HepG2 (cell line): ENCODE measurements around the gene RBM34. TPM values are rescaled to one million over a fixed set of nuclear protein-coding genes. Genes with fewer than 3 reads are reported as not detected.
A peak's percentile ranks its signal among the peaks of the same experiment; 100 is the strongest.

Source experiments
- AGO2 ChIP-seq: fragments of 200-400 bp; formaldehyde crosslinking; optimal IDR thresholded peaks from 2 replicates; pipeline ENCODE3; 2017; ENCODE audit warnings: mild to moderate bottlenecking, low read depth, low read length, moderate library complexity
- AKAP8 ChIP-seq: sonication (generic); formaldehyde crosslinking; IDR thresholded peaks from 2 replicates; pipeline ENCODE4 v1.5.1; 2020; ENCODE audit warnings: mild to moderate bottlenecking, missing genetic modification reagents
- BCL6 ChIP-seq: IDR thresholded peaks from 2 replicates; pipeline ENCODE4 v1.6.1; 2016; ENCODE audit warnings: missing genetic modification reagents, missing compliant biosample characterization
- DPF2 ChIP-seq: sonication (generic); formaldehyde crosslinking; IDR thresholded peaks from 2 replicates; pipeline ENCODE4 v1.4.0; 2020; ENCODE audit warnings: mild to moderate bottlenecking, low read depth, missing genetic modification reagents, borderline replicate concordance
- EHMT2 ChIP-seq: fragments of 200-600 bp; sonication (generic); IDR thresholded peaks from 2 replicates; pipeline ENCODE4 v1.7.0; 2017; ENCODE audit warnings: antibody characterized with exemption, low read depth, low read length, borderline replicate concordance
- EP300 ChIP-seq, 3 experiments: sonication (generic) in 1 of 3; formaldehyde crosslinking in 1 of 3; IDR thresholded peaks; 2 replicates each; pipeline versions ENCODE4 v1.5.1 to v1.6.1; 2011 to 2020; ENCODE audit warnings: low read depth in 2 of 3, low read length in 2 of 3, borderline replicate concordance in 1 of 3, improper control_type of control experiment in 1 of 3, mild to moderate bottlenecking in 1 of 3, missing genetic modification reagents in 1 of 3, moderate library complexity in 1 of 3
- KDM2A ChIP-seq: sonication (generic); formaldehyde crosslinking; IDR thresholded peaks from 2 replicates; pipeline ENCODE4 v1.4.0; 2020; ENCODE audit warnings: low read depth, missing genetic modification reagents, borderline replicate concordance
- MEIS2 ChIP-seq: sonication (generic); formaldehyde crosslinking; IDR thresholded peaks from 2 replicates; pipeline ENCODE4 v1.9.0; 2021; ENCODE audit warnings: mild to moderate bottlenecking, missing genetic modification reagents
- NFATC3 ChIP-seq: sonication (generic); formaldehyde crosslinking; IDR thresholded peaks from 2 replicates; pipeline ENCODE4 v1.5.1; 2020; ENCODE audit warnings: mild to moderate bottlenecking, missing genetic modification reagents
- NFE2 ChIP-seq: sonication (generic); formaldehyde crosslinking; IDR thresholded peaks from 2 replicates; pipeline ENCODE4 v1.4.0; 2020; ENCODE audit warnings: missing genetic modification reagents
- NR2F1 ChIP-seq, 2 experiments: fragments of 450-650 bp in 1 of 2; formaldehyde crosslinking in 1 of 2; IDR thresholded peaks; 2 replicates each; pipeline versions ENCODE4 v1.5.0 to v1.6.1; 2016 to 2020; ENCODE audit warnings: mild to moderate bottlenecking in 1 of 2, missing compliant biosample characterization in 1 of 2, missing genetic modification reagents in 1 of 2, moderate library complexity in 1 of 2
- NRL ChIP-seq: sonication (generic); formaldehyde crosslinking; IDR thresholded peaks from 2 replicates; pipeline ENCODE4 v1.5.0; 2020; ENCODE audit warnings: missing genetic modification reagents, mild to moderate bottlenecking, moderate library complexity, borderline replicate concordance
- POLR2A ChIP-seq, 2 experiments: IDR thresholded peaks; 2 replicates each; pipeline ENCODE4 v1.6.1; 2011; ENCODE audit warnings: low read depth in 2 of 2, low read length in 2 of 2, mild to moderate bottlenecking in 1 of 2, moderate library complexity in 1 of 2; ENCODE audit not compliant: insufficient read depth in 1 of 2
- RELA ChIP-seq: sonication (generic); formaldehyde crosslinking; IDR thresholded peaks from 2 replicates; pipeline ENCODE4 v1.4.0; 2020; ENCODE audit warnings: missing genetic modification reagents
- RORA ChIP-seq: sonication (generic); formaldehyde crosslinking; IDR thresholded peaks from 2 replicates; pipeline ENCODE4 v1.5.0; 2020; ENCODE audit warnings: mild to moderate bottlenecking, missing genetic modification reagents, moderate library complexity
- SMYD3 ChIP-seq: sonication (generic); formaldehyde crosslinking; IDR thresholded peaks from 2 replicates; pipeline ENCODE4 v1.8.1; 2023; ENCODE audit warnings: mild to moderate bottlenecking, missing genetic modification reagents
- TCF12 ChIP-seq, 2 experiments: fragments of 450-650 bp in 1 of 2; sonication (generic) in 1 of 2; formaldehyde crosslinking in 1 of 2; IDR thresholded peaks; 2 replicates each; pipeline versions ENCODE4 v1.6.1 to v1.8.0; 2017 to 2022; ENCODE audit warnings: antibody characterized with exemption in 1 of 2, mild to moderate bottlenecking in 1 of 2, missing genetic modification reagents in 1 of 2, moderate library complexity in 1 of 2
- TOPORS ChIP-seq: sonication (generic); formaldehyde crosslinking; IDR thresholded peaks from 2 replicates; pipeline ENCODE4 v1.8.0; 2023; ENCODE audit warnings: mild to moderate bottlenecking, missing genetic modification reagents
- ZBTB20 ChIP-seq: sonication (generic); formaldehyde crosslinking; IDR thresholded peaks from 2 replicates; pipeline ENCODE4 v1.8.1; 2023; ENCODE audit warnings: missing genetic modification reagents, low read depth, mild to moderate bottlenecking, borderline replicate concordance
- ZNF234 ChIP-seq: sonication (generic); formaldehyde crosslinking; conservative IDR thresholded peaks from 2 replicates; pipeline ENCODE4 v1.5.1; 2020; ENCODE audit warnings: mild to moderate bottlenecking, missing genetic modification reagents
- ZNF331 ChIP-seq: sonication (generic); formaldehyde crosslinking; IDR thresholded peaks from 2 replicates; pipeline ENCODE4 v1.4.0; 2020; ENCODE audit warnings: missing genetic modification reagents
- ZNF510 ChIP-seq: sonication (generic); formaldehyde crosslinking; IDR thresholded peaks from 2 replicates; pipeline ENCODE4 v1.4.0; 2020; ENCODE audit warnings: low read depth, mild to moderate bottlenecking, missing genetic modification reagents
- ZNF678 ChIP-seq: sonication (generic); formaldehyde crosslinking; IDR thresholded peaks from 2 replicates; pipeline ENCODE4 v1.4.0; 2020; ENCODE audit warnings: mild to moderate bottlenecking, missing genetic modification reagents
- ZNF7 ChIP-seq: IDR thresholded peaks from 2 replicates; pipeline ENCODE4 v1.6.1; 2016; ENCODE audit warnings: missing biosample characterization, missing genetic modification reagents
- ZNF713 ChIP-seq: sonication (generic); formaldehyde crosslinking; IDR thresholded peaks from 2 replicates; pipeline ENCODE4 v1.4.0; 2020; ENCODE audit warnings: mild to moderate bottlenecking, missing genetic modification reagents
- ZNF746 ChIP-seq: sonication (generic); formaldehyde crosslinking; IDR thresholded peaks from 2 replicates; pipeline ENCODE4 v1.8.0; 2022; ENCODE audit warnings: mild to moderate bottlenecking, missing genetic modification reagents
- polyA plus RNA-seq, 8 experiments: library from polyadenylated mRNA; depleted of rRNA in 3 of 8; stranded (reverse) in 7 of 8; unstranded in 1 of 8; fragments of >200 nt; fragmentation: Illumina TruSeq in 4 of 8; extraction: Trizol in 4 of 8; gene quantifications; 2 replicates each; pipeline versions ENCODE4 v1.2.1 to v1.2.3, GENCODE V29; 2011 to 2016; ENCODE audit warnings: low read depth in 4 of 8, missing spikeins in 1 of 8, mixed read lengths in 1 of 8; ENCODE audit not compliant: insufficient read depth in 1 of 8
- total RNA-seq, 5 experiments: library from RNA; depleted of rRNA; stranded (reverse); fragments of >200 nt; fragmentation: Illumina TruSeq; extraction: Trizol; gene quantifications; 2 replicates each; pipeline ENCODE4 v1.2.3, GENCODE V29; 2016; ENCODE audit warnings: low read depth in 1 of 5
- TF ChIP-seq, protein P1 (sequence below): sonication (generic); formaldehyde crosslinking; IDR thresholded peaks from 2 replicates; pipeline ENCODE4 v1.4.0; 2020; ENCODE audit warnings: missing genetic modification reagents
- TF ChIP-seq, protein P2 (sequence below): IDR thresholded peaks from 2 replicates; pipeline ENCODE4 v1.6.1; 2016; ENCODE audit warnings: mild to moderate bottlenecking

The RBM34 gene
- total and polyA plus RNA-seq, 2 of the 13 experiments (the other 11 are each of a cell fraction or from before 2014, with no cell fraction given) = 34.7 to 73.0 TPM

DNA sequence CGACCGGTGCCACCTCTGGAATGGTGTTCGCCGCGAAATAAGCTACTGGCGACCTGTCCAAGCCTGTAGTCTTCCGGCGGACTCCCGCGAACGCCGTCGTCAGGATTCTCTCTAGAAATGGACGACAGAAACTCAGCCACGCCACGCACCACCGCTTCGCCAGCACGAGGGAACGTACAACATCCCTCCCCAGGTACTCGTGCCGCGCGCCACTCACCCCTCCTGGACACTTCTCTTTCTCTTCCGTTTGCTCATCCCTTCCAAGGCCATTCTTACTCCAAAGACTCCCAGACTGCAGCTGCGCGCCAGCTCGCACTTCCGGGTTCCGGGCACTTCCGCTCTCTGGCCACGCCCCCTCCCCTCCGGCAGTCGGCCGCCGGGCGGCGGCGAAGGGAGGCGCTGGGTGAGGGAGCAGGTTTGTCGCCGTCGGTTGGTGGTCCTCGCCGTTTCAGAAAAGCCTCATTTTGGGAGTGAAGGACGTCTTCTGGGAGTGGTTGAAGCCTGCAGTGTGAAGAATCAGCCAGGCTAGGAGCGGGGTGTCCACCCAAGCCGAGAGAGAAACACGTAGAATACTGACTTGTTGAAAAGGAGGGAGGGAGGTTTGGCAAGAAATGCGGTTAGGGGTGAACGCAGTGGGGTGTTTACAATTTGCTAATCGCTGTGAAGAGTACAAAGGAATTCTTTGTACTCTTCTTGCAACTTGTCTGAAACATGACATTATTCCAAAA lies at the start of gene RBM34 (continued):
- 0 out of 2 replicates have a peak, but pooled peaks have one; percentile 44 for TF ChIP-seq SMYD3 (CRISPR knock-in tag)
- no peak for TF ChIP-seq ZNF7 (CRISPR knock-in tag)
- no peak for TF ChIP-seq TCF12 (IDR thresholded peaks at IDR 0.05)
- no peak for TF ChIP-seq TCF12 (CRISPR knock-in tag; IDR thresholded peaks at IDR 0.05)
- no peak for TF ChIP-seq ZNF713 (CRISPR knock-in tag)
- TF ChIP-seq, protein P1, sequence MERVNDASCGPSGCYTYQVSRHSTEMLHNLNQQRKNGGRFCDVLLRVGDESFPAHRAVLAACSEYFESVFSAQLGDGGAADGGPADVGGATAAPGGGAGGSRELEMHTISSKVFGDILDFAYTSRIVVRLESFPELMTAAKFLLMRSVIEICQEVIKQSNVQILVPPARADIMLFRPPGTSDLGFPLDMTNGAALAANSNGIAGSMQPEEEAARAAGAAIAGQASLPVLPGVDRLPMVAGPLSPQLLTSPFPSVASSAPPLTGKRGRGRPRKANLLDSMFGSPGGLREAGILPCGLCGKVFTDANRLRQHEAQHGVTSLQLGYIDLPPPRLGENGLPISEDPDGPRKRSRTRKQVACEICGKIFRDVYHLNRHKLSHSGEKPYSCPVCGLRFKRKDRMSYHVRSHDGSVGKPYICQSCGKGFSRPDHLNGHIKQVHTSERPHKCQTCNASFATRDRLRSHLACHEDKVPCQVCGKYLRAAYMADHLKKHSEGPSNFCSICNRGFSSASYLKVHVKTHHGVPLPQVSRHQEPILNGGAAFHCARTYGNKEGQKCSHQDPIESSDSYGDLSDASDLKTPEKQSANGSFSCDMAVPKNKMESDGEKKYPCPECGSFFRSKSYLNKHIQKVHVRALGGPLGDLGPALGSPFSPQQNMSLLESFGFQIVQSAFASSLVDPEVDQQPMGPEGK (CRISPR knock-in tag) = peak; percentile 65; the same call in 1 of the 2 replicates
- TF ChIP-seq AKAP8 (CRISPR knock-in tag) = 0 out of 2 replicates have a peak, but pooled peaks have one; percentile 52
- TF ChIP-seq, protein P2, sequence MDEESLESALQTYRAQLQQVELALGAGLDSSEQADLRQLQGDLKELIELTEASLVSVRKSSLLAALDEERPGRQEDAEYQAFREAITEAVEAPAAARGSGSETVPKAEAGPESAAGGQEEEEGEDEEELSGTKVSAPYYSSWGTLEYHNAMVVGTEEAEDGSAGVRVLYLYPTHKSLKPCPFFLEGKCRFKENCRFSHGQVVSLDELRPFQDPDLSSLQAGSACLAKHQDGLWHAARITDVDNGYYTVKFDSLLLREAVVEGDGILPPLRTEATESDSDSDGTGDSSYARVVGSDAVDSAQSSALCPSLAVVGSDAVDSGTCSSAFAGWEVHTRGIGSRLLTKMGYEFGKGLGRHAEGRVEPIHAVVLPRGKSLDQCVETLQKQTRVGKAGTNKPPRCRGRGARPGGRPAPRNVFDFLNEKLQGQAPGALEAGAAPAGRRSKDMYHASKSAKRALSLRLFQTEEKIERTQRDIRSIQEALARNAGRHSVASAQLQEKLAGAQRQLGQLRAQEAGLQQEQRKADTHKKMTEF (CRISPR knock-in tag) = peak; percentile 96
- peak; percentile 80; the same call in 1 of the 2 replicates for TF ChIP-seq ZNF510
- TF ChIP-seq EHMT2 = no peak
- no peak for TF ChIP-seq DPF2 (CRISPR knock-in tag)
- peak; percentile 91 for TF ChIP-seq MEIS2 (CRISPR knock-in tag)
- TF ChIP-seq RORA = no peak
- peak; percentile 81; the same call in 1 of the 2 replicates for TF ChIP-seq KDM2A (CRISPR knock-in tag)
- TF ChIP-seq ZNF234 (CRISPR knock-in tag) = no peak; the same call in 1 of the 2 replicates
- peak; percentile 81 for TF ChIP-seq ZBTB20 (CRISPR knock-in tag)
- TF ChIP-seq RELA (CRISPR knock-in tag) = peak; percentile 49; the same call in 1 of the 2 replicates
- peak; percentile 56 for TF ChIP-seq AGO2
- peak; percentile 68 for TF ChIP-seq ZNF746 (CRISPR knock-in tag)
- TF ChIP-seq BCL6 (CRISPR knock-in tag) = peak; percentile 63; the same call in 1 of the 2 replicates
- TF ChIP-seq ZNF331 (CRISPR knock-in tag) = peak; percentile 78
- no peak for TF ChIP-seq NFE2 (CRISPR knock-in tag)
- TF ChIP-seq EP300 (IDR thresholded peaks at IDR 0.05; ENCODE audit: low read depth in 2 of 2, low read length in 2 of 2) = no peak
- peak; percentile 37 for TF ChIP-seq EP300 (CRISPR knock-in tag; IDR thresholded peaks at IDR 0.05; ENCODE audit: borderline replicate concordance)
- peak; percentile 89 for TF ChIP-seq TOPORS (CRISPR knock-in tag)
- TF ChIP-seq NR2F1 (CRISPR knock-in tag; IDR thresholded peaks at IDR 0.05) = no peak
- TF ChIP-seq NRL (CRISPR knock-in tag) = peak; percentile 99
- TF ChIP-seq POLR2A (IDR thresholded peaks at IDR 0.05; ENCODE audit: insufficient read depth in 1 of 2, low read depth in 2 of 2, low read length in 2 of 2) = peak; percentile 90 to 96
- TF ChIP-seq ZNF678 (CRISPR knock-in tag) = peak; percentile 29; the same call in 1 of the 2 replicates
- 0 out of 2 replicates have a peak, but pooled peaks have one; percentile 64 for TF ChIP-seq NFATC3 (CRISPR knock-in tag)
